A549 (cell line): ENCODE results near the gene MYH9. TPM values are rescaled to one million over a fixed set of nuclear protein-coding genes. Genes with fewer than 3 reads are reported as not detected.

ENCODE experiments used
- ATAC-seq, 2 experiments: fragments of 200-7000 bp in 1 of 2; fragments of >200 bp in 1 of 2; cut with Nextera tagmentation in 1 of 2; cut with Tn5 transposase in 1 of 2; 3 replicates each; pipeline versions ENCODE4 v1.8.0 to v1.9.1; 2018 to 2020; ENCODE audit warnings: mild to moderate bottlenecking in 1 of 2, moderate library complexity in 1 of 2
- CTCF ChIA-PET: fragments of 300-600 bp; sonication (Branson Sonifier 250); formaldehyde crosslinking; extraction: SDS; loops from one replicate; lab custom pipeline; 2021; ENCODE audit warnings: antibody characterized with exemption, inconsistent platforms; lab: Yijun Ruan, JAX
- POLR2A ChIA-PET: fragments of 350-600 bp; formaldehyde crosslinking; extraction: SDS; loops from one replicate; lab custom pipeline; 2021; ENCODE audit warnings: antibody characterized with exemption, inconsistent platforms; lab: Yijun Ruan, JAX
- DNase-seq, 2 experiments: peaks; one replicate each; pipeline versions ENCODE4 v3.0.0 to v3.0.0-alpha.2; 2011 to 2016; ENCODE audit warnings: low read depth in 1 of 2, low spot score in 1 of 2
- FAIRE-seq: peaks from 2 replicates; lab custom pipeline; 2011; peaks lifted over from hg19 to GRCh38; lab: Jason Lieb, UNC
- H3K27ac ChIP-seq, 2 experiments: fragments of >200 bp; sonication (Bioruptor Twin); formaldehyde crosslinking; 3 replicates each; pipeline ENCODE4 v1.5.1; 2016 to 2017
- H3K4me1 ChIP-seq: fragments of >200 bp; sonication (Bioruptor Twin); formaldehyde crosslinking; 3 replicates; pipeline ENCODE4 v1.6.1; 2016
- H3K4me2 ChIP-seq: fragments of >200 bp; sonication (Bioruptor Twin); formaldehyde crosslinking; 3 replicates; pipeline ENCODE4 v1.6.1; 2016
- H3K4me3 ChIP-seq: fragments of >200 bp; sonication (Bioruptor Twin); formaldehyde crosslinking; 3 replicates; pipeline ENCODE4 v1.5.1; 2016
- H3K9me3 ChIP-seq: fragments of >200 bp; sonication (Bioruptor Twin); formaldehyde crosslinking; 3 replicates; pipeline ENCODE4 v1.6.1; 2016
- BHLHE40 ChIP-seq: IDR thresholded peaks from 2 replicates; pipeline ENCODE4 v1.6.1; 2012; ENCODE audit warnings: low read depth, low read length, inconsistent platforms
- CHD2 ChIP-seq: fragments of 150-350 bp; IDR thresholded peaks from 2 replicates; pipeline ENCODE4 v1.6.1; 2014; ENCODE audit warnings: low read length; ENCODE audit not compliant: partially characterized antibody
- CHD4 ChIP-seq: fragments of 200-600 bp; sonication (generic); IDR thresholded peaks from 2 replicates; pipeline ENCODE4 v1.6.1; 2016; ENCODE audit warnings: antibody characterized with exemption, mild to moderate bottlenecking, borderline replicate concordance
- EP300 ChIP-seq, 2 experiments: fragments of >200 bp; sonication (Bioruptor Twin); formaldehyde crosslinking; IDR thresholded peaks; 2 replicates in 1 of 2; 3 replicates in 1 of 2; pipeline ENCODE4 v1.6.1; 2016 to 2017
- FOSL2 ChIP-seq, 2 experiments: fragments of 450-650 bp in 1 of 2; fragments of >200 bp in 1 of 2; sonication (Bioruptor Twin) in 1 of 2; formaldehyde crosslinking; IDR thresholded peaks; 2 replicates each; pipeline versions ENCODE4 v1.5.0 to v1.6.1; 2016 to 2020; ENCODE audit warnings: mild to moderate bottlenecking in 1 of 2, moderate library complexity in 1 of 2
- FOXS1 ChIP-seq: fragments of 250-450 bp; sonication (Bioruptor Pico); IDR thresholded peaks from 2 replicates; pipeline ENCODE4 v1.5.0; 2020; ENCODE audit warnings: mild to moderate bottlenecking, moderate library complexity
- HDAC2 ChIP-seq: fragments of 200-600 bp; sonication (generic); IDR thresholded peaks from 2 replicates; pipeline ENCODE4 v1.6.1; 2016
- JUN ChIP-seq, 2 experiments: fragments of >200 bp; sonication (Bioruptor Twin); formaldehyde crosslinking; IDR thresholded peaks; 2 replicates in 1 of 2; 3 replicates in 1 of 2; pipeline ENCODE4 v1.6.1; 2016 to 2017
- JUNB ChIP-seq: fragments of >200 bp; sonication (Bioruptor Twin); formaldehyde crosslinking; IDR thresholded peaks from 2 replicates; pipeline ENCODE4 v1.6.1; 2016
- KDM5A ChIP-seq: fragments of 200-600 bp; sonication (generic); IDR thresholded peaks from 2 replicates; pipeline ENCODE4 v1.6.1; 2016; ENCODE audit warnings: antibody characterized with exemption, mild to moderate bottlenecking
- MAZ ChIP-seq: fragments of 150-350 bp; IDR thresholded peaks from 2 replicates; pipeline ENCODE4 v1.6.1; 2014; ENCODE audit warnings: antibody characterized with exemption, low read depth, low read length, borderline replicate concordance
- NFE2L2 ChIP-seq: fragments of 150-350 bp; conservative IDR thresholded peaks from 2 replicates; pipeline ENCODE4 v1.6.1; 2014; ENCODE audit warnings: low read length
- NPAS2 ChIP-seq: fragments of 250-450 bp; sonication (Bioruptor Pico); IDR thresholded peaks from 2 replicates; pipeline ENCODE4 v1.8.0; 2022; ENCODE audit warnings: mild to moderate bottlenecking, moderate library complexity, borderline replicate concordance
- PHF8 ChIP-seq: fragments of 200-600 bp; sonication (generic); IDR thresholded peaks from 2 replicates; pipeline ENCODE4 v1.6.1; 2016; ENCODE audit warnings: low read depth, mild to moderate bottlenecking, antibody characterized with exemption, moderate library complexity, borderline replicate concordance
- POLR2A ChIP-seq: IDR thresholded peaks from 2 replicates; pipeline ENCODE4 v1.6.1; 2012; ENCODE audit warnings: mild to moderate bottlenecking, low read length
- POLR2AphosphoS2 ChIP-seq: conservative IDR thresholded peaks from 2 replicates; pipeline ENCODE4 v1.6.1; 2012; ENCODE audit warnings: low read length, improper control_type of control experiment, inconsistent platforms
- RAD21 ChIP-seq, 2 experiments: fragments of >200 bp in 1 of 2; sonication (Bioruptor Twin) in 1 of 2; formaldehyde crosslinking in 1 of 2; IDR thresholded peaks in 1 of 2; conservative IDR thresholded peaks in 1 of 2; 2 replicates in 1 of 2; 3 replicates in 1 of 2; pipeline ENCODE4 v1.6.1; 2012 to 2018; ENCODE audit warnings: inconsistent platforms in 1 of 2
- SMC3 ChIP-seq: fragments of >200 bp; sonication (Bioruptor Twin); formaldehyde crosslinking; IDR thresholded peaks from 3 replicates; pipeline ENCODE4 v1.6.1; 2018; ENCODE audit warnings: inconsistent platforms
- TFCP2L1 ChIP-seq: fragments of 250-450 bp; sonication (Bioruptor Pico); IDR thresholded peaks from 2 replicates; pipeline ENCODE4 v1.5.0; 2021; ENCODE audit warnings: mild to moderate bottlenecking
- TP53 ChIP-seq: fragments of 250-450 bp; sonication (Bioruptor Pico); IDR thresholded peaks from 2 replicates; pipeline ENCODE4 v1.5.0; 2021; ENCODE audit warnings: mild to moderate bottlenecking, moderate library complexity
- ZC3H11A ChIP-seq: fragments of 450-650 bp; IDR thresholded peaks from 2 replicates; pipeline ENCODE4 v1.6.1; 2014; ENCODE audit warnings: antibody characterized with exemption, mild to moderate bottlenecking
- WGBS: methylation state at CpG from one replicate; pipeline ENCODE4 v1.1.6; 2017; ENCODE audit errors: missing lambda C conversion rate; 5-methylcytosine and 5-hydroxymethylcytosine counted together
- polyA plus RNA-seq, 4 experiments: library from polyadenylated mRNA; depleted of rRNA in 3 of 4; stranded (reverse); fragments of >200 nt; fragmentation: RNase III in 1 of 4; extraction: RNeasy Plus Mini Kit Qiagen cat#74134 plus additional on column Dnase treatment in 1 of 4; gene quantifications; 2 replicates in 3 of 4; 3 replicates in 1 of 4; pipeline ENCODE4 v1.2.3, GENCODE V29; 2011 to 2017
- TF ChIP-seq, protein P1 (sequence below): IDR thresholded peaks from 2 replicates; pipeline ENCODE4 v1.6.1; 2012; ENCODE audit warnings: low read depth, borderline replicate concordance
- TF ChIP-seq, protein P2 (sequence below): fragments of >200 bp; sonication (Bioruptor Twin); formaldehyde crosslinking; IDR thresholded peaks from 3 replicates; pipeline ENCODE4 v1.5.1; 2016
- TF ChIP-seq, protein P3 (sequence below): fragments of >200 bp; sonication (Bioruptor Twin); formaldehyde crosslinking; IDR thresholded peaks from 3 replicates; pipeline ENCODE4 v1.6.1; 2016
- TF ChIP-seq, protein P4 (sequence below): fragments of 250-450 bp; sonication (Bioruptor Pico); IDR thresholded peaks from 2 replicates; pipeline ENCODE4 v1.5.0; 2021; ENCODE audit warnings: mild to moderate bottlenecking, moderate library complexity, borderline replicate concordance
- TF ChIP-seq, protein P5 (sequence below): IDR thresholded peaks from 2 replicates; pipeline ENCODE4 v1.6.1; 2012
- TF ChIP-seq, protein P6 (sequence below): fragments of 450-650 bp; IDR thresholded peaks from 2 replicates; pipeline ENCODE4 v1.6.1; 2014; ENCODE audit warnings: antibody characterized with exemption

The MYH9 gene
- polyA plus RNA-seq, 2 of the 4 experiments (the other 2 are of a cell fraction): 92.1 to 158 TPM

DNA sequence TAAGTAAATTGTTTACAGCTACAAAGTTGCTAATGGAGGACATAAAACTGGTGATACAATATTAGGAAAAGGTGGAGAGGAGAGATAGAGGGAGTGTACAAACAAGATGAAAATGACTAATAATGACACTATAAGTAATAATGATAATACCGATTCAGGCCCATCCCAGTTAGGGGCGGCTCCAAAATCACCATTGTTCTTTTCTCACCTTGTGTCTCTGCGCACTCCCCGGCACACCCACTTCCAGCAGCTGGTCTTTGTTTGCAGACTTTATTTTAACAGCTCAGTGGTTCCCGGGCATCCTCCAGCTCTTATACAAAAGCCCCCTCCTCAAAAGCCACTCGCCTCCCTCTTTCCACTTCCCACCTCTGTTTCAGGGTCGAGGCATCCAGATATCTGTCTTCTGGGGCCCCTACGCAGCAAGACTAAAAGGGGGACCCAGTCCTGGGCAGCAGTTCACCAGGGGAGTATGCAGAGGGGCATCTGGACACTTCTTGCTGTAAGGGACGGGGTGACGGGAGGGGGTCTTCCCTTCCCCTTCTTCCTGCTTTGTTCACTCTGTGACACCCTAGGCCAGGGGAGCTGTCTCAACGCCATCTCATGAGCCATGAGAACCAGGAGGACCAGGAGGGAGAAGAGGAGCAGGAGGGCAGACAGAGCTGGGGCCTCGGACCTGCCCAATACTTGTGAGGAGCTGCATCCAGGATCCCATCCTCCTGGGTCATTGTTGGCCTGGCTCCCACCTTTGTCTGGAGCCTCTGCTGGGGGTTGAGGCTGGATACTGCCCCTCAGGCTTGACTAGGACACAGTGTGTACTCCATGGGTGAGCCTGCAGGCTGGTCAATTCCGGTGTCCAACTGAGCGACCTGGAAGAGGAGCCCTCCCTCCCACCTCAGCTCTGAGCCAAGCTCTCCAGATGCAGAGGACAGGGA, 151.1 kb downstream of the MYH9 start:
- Histone ChIP-seq H3K4me3 (no peak overlapping the region), H3K4me2 (peak overlapping the region; percentile 96; the same call in 1 of the 3 replicates), H3K9me3 (no peaks in the 10 kb centered on the region), H3K27ac (no peak overlapping the region), H3K4me1 (peaks cover 18% of the 10 kb centered on the region)
- no peak for DNase-seq
- TF ChIP-seq JUNB (no peak), ZC3H11A (no peak), MAZ (no peak), NFE2L2 (no peak), FOXS1 (no peak), EP300 (IDR thresholded peaks at IDR 0.05) (no peak), JUN (IDR thresholded peaks at IDR 0.05) (no peak), NPAS2 (no peak), PHF8 (no peak), TFCP2L1 (CRISPR knock-in tag) (no peak), FOSL2 (IDR thresholded peaks at IDR 0.05) (no peak), FOSL2 (CRISPR knock-in tag; IDR thresholded peaks at IDR 0.05) (no peak), RAD21 (conservative IDR thresholded peaks at IDR 0.05 in 1 of 2, IDR thresholded peaks at IDR 0.05 in 1 of 2) (no peak), POLR2A (no peak), KDM5A (no peak)
- TF ChIP-seq, protein P1, sequence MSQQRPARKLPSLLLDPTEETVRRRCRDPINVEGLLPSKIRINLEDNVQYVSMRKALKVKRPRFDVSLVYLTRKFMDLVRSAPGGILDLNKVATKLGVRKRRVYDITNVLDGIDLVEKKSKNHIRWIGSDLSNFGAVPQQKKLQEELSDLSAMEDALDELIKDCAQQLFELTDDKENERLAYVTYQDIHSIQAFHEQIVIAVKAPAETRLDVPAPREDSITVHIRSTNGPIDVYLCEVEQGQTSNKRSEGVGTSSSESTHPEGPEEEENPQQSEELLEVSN: no peak
- TF ChIP-seq, protein P2, sequence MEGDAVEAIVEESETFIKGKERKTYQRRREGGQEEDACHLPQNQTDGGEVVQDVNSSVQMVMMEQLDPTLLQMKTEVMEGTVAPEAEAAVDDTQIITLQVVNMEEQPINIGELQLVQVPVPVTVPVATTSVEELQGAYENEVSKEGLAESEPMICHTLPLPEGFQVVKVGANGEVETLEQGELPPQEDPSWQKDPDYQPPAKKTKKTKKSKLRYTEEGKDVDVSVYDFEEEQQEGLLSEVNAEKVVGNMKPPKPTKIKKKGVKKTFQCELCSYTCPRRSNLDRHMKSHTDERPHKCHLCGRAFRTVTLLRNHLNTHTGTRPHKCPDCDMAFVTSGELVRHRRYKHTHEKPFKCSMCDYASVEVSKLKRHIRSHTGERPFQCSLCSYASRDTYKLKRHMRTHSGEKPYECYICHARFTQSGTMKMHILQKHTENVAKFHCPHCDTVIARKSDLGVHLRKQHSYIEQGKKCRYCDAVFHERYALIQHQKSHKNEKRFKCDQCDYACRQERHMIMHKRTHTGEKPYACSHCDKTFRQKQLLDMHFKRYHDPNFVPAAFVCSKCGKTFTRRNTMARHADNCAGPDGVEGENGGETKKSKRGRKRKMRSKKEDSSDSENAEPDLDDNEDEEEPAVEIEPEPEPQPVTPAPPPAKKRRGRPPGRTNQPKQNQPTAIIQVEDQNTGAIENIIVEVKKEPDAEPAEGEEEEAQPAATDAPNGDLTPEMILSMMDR: no peak
- TF ChIP-seq, protein P3, sequence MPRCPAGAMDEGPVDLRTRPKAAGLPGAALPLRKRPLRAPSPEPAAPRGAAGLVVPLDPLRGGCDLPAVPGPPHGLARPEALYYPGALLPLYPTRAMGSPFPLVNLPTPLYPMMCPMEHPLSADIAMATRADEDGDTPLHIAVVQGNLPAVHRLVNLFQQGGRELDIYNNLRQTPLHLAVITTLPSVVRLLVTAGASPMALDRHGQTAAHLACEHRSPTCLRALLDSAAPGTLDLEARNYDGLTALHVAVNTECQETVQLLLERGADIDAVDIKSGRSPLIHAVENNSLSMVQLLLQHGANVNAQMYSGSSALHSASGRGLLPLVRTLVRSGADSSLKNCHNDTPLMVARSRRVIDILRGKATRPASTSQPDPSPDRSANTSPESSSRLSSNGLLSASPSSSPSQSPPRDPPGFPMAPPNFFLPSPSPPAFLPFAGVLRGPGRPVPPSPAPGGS: no peak
- TF ChIP-seq, protein P4, sequence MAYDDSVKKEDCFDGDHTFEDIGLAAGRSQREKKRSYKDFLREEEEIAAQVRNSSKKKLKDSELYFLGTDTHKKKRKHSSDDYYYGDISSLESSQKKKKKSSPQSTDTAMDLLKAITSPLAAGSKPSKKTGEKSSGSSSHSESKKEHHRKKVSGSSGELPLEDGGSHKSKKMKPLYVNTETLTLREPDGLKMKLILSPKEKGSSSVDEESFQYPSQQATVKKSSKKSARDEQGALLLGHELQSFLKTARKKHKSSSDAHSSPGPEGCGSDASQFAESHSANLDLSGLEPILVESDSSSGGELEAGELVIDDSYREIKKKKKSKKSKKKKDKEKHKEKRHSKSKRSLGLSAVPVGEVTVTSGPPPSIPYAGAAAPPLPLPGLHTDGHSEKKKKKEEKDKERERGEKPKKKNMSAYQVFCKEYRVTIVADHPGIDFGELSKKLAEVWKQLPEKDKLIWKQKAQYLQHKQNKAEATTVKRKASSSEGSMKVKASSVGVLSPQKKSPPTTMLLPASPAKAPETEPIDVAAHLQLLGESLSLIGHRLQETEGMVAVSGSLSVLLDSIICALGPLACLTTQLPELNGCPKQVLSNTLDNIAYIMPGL (CRISPR knock-in tag): no peak
- no peak for FAIRE-seq
- no peak for ATAC-seq
- ChIA-PET POLR2A (no interaction called here), CTCF (interaction anchor here (0.9 to 2.9 kb wide), 4 partner anchors 7 to 42 kb away, joined by 3 to 14 read pairs (median 4); no protein-coding TSS in a partner anchor)
- 84% methylated on average over 13 of the region's 14 CpGs for WGBS

DNA sequence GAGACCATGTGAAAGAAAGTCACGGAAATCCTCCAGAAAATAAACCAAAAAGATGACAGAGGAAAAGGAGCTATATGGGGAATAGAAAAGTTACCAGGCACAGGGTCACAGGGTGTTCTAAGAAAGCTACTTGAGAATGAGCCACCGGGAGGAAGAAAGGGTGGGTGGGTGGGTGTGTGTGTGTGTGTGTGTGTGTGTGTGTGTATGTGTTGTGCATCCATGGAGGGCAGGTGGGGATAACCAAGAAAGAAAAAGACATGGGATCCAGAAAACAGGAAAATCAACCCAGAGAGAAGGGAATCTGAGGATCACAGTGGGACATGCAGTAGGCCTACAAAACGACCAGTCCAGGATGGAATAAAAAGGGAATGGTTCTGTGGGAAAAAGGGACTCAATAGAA, 152.2 kb downstream of the MYH9 start:
- H3K4me3 ChIP-seq: no peak overlapping the region
- TF ChIP-seq BHLHE40 (no peak), CHD4 (no peak), CHD2 (no peak), SMC3 (no peak), POLR2AphosphoS2 (no peak), NFE2L2 (no peak), HDAC2 (no peak), TP53 (no peak), RAD21 (conservative IDR thresholded peaks at IDR 0.05 in 1 of 2, IDR thresholded peaks at IDR 0.05 in 1 of 2) (no peak)
- TF ChIP-seq, protein P5, sequence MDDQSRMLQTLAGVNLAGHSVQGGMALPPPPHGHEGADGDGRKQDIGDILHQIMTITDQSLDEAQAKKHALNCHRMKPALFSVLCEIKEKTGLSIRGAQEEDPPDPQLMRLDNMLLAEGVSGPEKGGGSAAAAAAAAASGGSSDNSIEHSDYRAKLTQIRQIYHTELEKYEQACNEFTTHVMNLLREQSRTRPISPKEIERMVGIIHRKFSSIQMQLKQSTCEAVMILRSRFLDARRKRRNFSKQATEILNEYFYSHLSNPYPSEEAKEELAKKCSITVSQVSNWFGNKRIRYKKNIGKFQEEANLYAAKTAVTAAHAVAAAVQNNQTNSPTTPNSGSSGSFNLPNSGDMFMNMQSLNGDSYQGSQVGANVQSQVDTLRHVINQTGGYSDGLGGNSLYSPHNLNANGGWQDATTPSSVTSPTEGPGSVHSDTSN: no peak
- TF ChIP-seq, protein P4 (CRISPR knock-in tag): no peak
- TF ChIP-seq, protein P6, sequence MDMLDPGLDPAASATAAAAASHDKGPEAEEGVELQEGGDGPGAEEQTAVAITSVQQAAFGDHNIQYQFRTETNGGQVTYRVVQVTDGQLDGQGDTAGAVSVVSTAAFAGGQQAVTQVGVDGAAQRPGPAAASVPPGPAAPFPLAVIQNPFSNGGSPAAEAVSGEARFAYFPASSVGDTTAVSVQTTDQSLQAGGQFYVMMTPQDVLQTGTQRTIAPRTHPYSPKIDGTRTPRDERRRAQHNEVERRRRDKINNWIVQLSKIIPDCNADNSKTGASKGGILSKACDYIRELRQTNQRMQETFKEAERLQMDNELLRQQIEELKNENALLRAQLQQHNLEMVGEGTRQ: no peak
- no peak overlapping the region for H3K27ac ChIP-seq
- FAIRE-seq (no peak), ATAC-seq (no peak), DNase-seq (no peak)
- no peak overlapping the region for H3K4me2 ChIP-seq
- POLR2A ChIA-PET: no interaction called here
- no peaks in the 10 kb centered on the region for H3K9me3 ChIP-seq
- CTCF ChIA-PET: interaction anchor here (0.6 to 1.8 kb wide), 4 partner anchors 8 to 251 kb away, joined by 3 to 4 read pairs (median 4); no protein-coding TSS in a partner anchor
- H3K4me1 ChIP-seq: peaks cover 18% of the 10 kb centered on the region
- 59% methylated on average over 3 of the region's 3 CpGs for WGBS
